Neural cell (in vitro differentiated cells): ENCODE data around the gene ERP44.

Source experiments
- EZH2 ChIP-seq: fragments of 200-600, 300-800 bp; shearing (Covaris generic), sonication (generic); IDR thresholded peaks from 2 replicates; pipeline ENCODE4 v1.6.1; 2014; ENCODE audit warnings: antibody characterized with exemption, low read length, borderline replicate concordance, mild to moderate bottlenecking; ENCODE audit not compliant: insufficient read depth, poor library complexity, severe bottlenecking
- RAD21 ChIP-seq: fragments of 450-650 bp; conservative IDR thresholded peaks from 2 replicates; pipeline ENCODE4 v1.6.1; 2014; ENCODE audit warnings: antibody characterized with exemption, mild to moderate bottlenecking, moderate library complexity
- TAF1 ChIP-seq: IDR thresholded peaks from 2 replicates; pipeline ENCODE4 v1.6.1; 2012; ENCODE audit warnings: low read depth
- TF ChIP-seq, protein P1 (sequence below): fragments of 450-650 bp; IDR thresholded peaks from 2 replicates; pipeline ENCODE4 v1.5.1; 2014; ENCODE audit warnings: antibody characterized with exemption, mild to moderate bottlenecking, moderate library complexity; ENCODE audit not compliant: poor library complexity, severe bottlenecking
- TF ChIP-seq, protein P2 (sequence below): IDR thresholded peaks from 2 replicates; pipeline ENCODE4 v1.6.1; 2012; ENCODE audit warnings: borderline replicate concordance

DNA sequence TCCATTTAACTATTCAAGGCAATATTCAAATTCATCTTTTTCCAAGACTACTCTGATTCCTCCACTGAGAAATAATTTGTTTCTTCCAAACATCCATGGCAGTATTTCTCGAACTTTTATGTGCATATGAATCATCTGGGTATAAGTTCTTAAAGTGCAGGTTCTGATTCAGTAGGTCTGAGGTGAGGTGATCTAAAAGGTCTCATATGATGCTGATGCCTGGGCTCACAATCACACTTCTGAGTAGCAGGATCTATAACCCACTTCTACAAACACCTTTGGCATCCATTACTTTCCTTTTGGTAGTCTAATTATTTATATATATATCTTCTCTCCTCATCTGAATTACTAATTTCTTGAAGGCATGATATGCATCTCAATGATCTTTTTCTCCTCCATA, 7.2 kb downstream of the ERP44 start:
- TF ChIP-seq, protein P1, sequence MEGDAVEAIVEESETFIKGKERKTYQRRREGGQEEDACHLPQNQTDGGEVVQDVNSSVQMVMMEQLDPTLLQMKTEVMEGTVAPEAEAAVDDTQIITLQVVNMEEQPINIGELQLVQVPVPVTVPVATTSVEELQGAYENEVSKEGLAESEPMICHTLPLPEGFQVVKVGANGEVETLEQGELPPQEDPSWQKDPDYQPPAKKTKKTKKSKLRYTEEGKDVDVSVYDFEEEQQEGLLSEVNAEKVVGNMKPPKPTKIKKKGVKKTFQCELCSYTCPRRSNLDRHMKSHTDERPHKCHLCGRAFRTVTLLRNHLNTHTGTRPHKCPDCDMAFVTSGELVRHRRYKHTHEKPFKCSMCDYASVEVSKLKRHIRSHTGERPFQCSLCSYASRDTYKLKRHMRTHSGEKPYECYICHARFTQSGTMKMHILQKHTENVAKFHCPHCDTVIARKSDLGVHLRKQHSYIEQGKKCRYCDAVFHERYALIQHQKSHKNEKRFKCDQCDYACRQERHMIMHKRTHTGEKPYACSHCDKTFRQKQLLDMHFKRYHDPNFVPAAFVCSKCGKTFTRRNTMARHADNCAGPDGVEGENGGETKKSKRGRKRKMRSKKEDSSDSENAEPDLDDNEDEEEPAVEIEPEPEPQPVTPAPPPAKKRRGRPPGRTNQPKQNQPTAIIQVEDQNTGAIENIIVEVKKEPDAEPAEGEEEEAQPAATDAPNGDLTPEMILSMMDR, result no peak
- TF ChIP-seq, protein P2, sequence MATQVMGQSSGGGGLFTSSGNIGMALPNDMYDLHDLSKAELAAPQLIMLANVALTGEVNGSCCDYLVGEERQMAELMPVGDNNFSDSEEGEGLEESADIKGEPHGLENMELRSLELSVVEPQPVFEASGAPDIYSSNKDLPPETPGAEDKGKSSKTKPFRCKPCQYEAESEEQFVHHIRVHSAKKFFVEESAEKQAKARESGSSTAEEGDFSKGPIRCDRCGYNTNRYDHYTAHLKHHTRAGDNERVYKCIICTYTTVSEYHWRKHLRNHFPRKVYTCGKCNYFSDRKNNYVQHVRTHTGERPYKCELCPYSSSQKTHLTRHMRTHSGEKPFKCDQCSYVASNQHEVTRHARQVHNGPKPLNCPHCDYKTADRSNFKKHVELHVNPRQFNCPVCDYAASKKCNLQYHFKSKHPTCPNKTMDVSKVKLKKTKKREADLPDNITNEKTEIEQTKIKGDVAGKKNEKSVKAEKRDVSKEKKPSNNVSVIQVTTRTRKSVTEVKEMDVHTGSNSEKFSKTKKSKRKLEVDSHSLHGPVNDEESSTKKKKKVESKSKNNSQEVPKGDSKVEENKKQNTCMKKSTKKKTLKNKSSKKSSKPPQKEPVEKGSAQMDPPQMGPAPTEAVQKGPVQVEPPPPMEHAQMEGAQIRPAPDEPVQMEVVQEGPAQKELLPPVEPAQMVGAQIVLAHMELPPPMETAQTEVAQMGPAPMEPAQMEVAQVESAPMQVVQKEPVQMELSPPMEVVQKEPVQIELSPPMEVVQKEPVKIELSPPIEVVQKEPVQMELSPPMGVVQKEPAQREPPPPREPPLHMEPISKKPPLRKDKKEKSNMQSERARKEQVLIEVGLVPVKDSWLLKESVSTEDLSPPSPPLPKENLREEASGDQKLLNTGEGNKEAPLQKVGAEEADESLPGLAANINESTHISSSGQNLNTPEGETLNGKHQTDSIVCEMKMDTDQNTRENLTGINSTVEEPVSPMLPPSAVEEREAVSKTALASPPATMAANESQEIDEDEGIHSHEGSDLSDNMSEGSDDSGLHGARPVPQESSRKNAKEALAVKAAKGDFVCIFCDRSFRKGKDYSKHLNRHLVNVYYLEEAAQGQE, result no peak
- TF ChIP-seq TAF1 (no peak), RAD21 (no peak), EZH2 (no peak)
